Colonic mucosa (tissue), 4 donors: ENCODE results near the gene LYST. TPM values are rescaled to one million over a fixed set of nuclear protein-coding genes. Genes with fewer than 3 reads are reported as not detected.

Experiments
- DNase-seq: peaks from one replicate; pipeline ENCODE4 v3.0.0-alpha.2; 2020
- H3K27ac ChIP-seq: fragments of 200-600 bp; one replicate; pipeline ENCODE4 v1.8.0; 2021
- H3K27me3 ChIP-seq: fragments of 200-600 bp; one replicate; pipeline ENCODE4 v1.8.0; 2021
- H3K36me3 ChIP-seq: fragments of 200-600 bp; one replicate; pipeline ENCODE4 v1.8.0; 2021
- H3K4me1 ChIP-seq: fragments of 200-600 bp; one replicate; pipeline ENCODE4 v1.8.0; 2021; ENCODE audit warnings: mild to moderate bottlenecking
- H3K4me3 ChIP-seq: fragments of 200-600 bp; one replicate; pipeline ENCODE4 v1.8.0; 2021
- H3K9ac ChIP-seq, 2 donors: one replicate each; pipeline ENCODE4 v1.7.0; 2013; ENCODE audit warnings: control low read depth in 2 of 2, low read depth in 2 of 2, low read length in 2 of 2
- H3K9me3 ChIP-seq: fragments of 200-600 bp; one replicate; pipeline ENCODE4 v1.8.0; 2021
- intact Hi-C: fragments of 100-400 bp; cut with DNase I; formaldehyde crosslinking; loops from one replicate; pipeline ENCODE4 v1.14.1; 2022
- total RNA-seq, 2 donors: library from RNA; stranded (reverse); fragmentation: NEBNext Ultra II Directional in 1 of 2; extraction: Animal tissue kit (Norgen Biotek cat#: 25700) in 1 of 2; gene quantifications; one replicate each; pipeline ENCODE4 v1.2.1, GENCODE V29; 2021
- TF ChIP-seq, protein P1 (sequence below): fragments of 200-600 bp; IDR thresholded peaks from one replicate; pipeline ENCODE4 v1.8.0; 2022; ENCODE audit warnings: antibody characterized with exemption, mild to moderate bottlenecking
- donor health status: healthy.
- donor health status: DM: no; HTN: no; CAD: no.
- donor health status: DM: no; HTN: no; CAD: no.

LYST gene
- total RNA-seq, 2 donors from 2014 or later = 13.7 to 20.0 TPM

DNA sequence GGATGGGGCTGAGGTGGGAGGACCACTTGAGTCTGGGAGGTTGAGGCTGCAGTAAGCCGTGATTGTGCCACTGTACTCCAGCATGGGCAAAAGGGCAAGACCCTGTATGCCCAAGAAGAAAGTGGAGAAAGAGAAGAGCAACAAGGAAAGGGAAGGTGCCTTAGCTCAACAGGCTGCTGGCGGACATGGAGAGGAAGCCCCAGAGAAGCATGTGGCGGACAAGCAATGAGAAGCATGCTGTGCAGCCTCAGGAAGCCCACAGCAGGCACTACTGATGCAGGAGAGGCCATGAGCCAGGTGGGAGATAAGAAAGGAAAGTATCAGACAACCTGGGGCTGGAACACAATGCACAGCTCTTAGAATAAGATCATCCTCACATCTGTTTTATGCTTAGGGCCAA lies 184.5 kb downstream of the LYST start:
- no peak overlapping the region for H3K27ac ChIP-seq
- intact Hi-C loops = no loop called here
- H3K4me1 ChIP-seq = no peaks in the 10 kb centered on the region
- no peaks in the 10 kb centered on the region for H3K9me3 ChIP-seq
- H3K4me3 ChIP-seq = no peak overlapping the region
- no peak for DNase-seq
- TF ChIP-seq, protein P1, sequence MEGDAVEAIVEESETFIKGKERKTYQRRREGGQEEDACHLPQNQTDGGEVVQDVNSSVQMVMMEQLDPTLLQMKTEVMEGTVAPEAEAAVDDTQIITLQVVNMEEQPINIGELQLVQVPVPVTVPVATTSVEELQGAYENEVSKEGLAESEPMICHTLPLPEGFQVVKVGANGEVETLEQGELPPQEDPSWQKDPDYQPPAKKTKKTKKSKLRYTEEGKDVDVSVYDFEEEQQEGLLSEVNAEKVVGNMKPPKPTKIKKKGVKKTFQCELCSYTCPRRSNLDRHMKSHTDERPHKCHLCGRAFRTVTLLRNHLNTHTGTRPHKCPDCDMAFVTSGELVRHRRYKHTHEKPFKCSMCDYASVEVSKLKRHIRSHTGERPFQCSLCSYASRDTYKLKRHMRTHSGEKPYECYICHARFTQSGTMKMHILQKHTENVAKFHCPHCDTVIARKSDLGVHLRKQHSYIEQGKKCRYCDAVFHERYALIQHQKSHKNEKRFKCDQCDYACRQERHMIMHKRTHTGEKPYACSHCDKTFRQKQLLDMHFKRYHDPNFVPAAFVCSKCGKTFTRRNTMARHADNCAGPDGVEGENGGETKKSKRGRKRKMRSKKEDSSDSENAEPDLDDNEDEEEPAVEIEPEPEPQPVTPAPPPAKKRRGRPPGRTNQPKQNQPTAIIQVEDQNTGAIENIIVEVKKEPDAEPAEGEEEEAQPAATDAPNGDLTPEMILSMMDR = no peak
- no peaks in the 10 kb centered on the region for H3K27me3 ChIP-seq
- H3K36me3 ChIP-seq = no peaks in the 10 kb centered on the region
- H3K9ac ChIP-seq = no peak overlapping the region

DNA sequence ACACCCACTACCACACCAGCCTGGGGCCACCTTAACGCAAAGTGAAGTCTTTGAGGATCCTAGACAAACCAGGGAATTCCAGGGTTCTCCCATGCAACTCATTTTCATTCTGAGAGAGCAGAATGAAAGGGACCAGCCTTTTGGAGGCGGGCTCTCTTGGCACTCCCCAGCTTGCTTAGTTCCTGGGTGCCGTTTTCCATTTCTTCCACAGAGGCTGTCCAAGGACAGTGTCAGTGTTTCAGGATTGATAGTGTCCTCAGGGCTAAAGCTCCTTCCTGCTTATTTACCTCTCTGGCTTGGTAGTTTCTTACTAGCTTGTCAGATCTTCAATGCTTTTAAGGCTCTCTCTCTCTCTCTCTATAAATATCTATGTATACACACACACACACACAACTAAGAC lies 187.1 kb downstream of the LYST start:
- Histone ChIP-seq H3K4me3 (no peak overlapping the region), H3K27me3 (no peaks in the 10 kb centered on the region), H3K9ac (no peak overlapping the region), H3K9me3 (no peaks in the 10 kb centered on the region), H3K4me1 (no peaks in the 10 kb centered on the region), H3K27ac (no peak overlapping the region), H3K36me3 (peaks cover 5% of the 10 kb centered on the region)
- TF ChIP-seq, protein P1 = no peak
- DNase-seq = no peak
- intact Hi-C loops = no loop called here

DNA sequence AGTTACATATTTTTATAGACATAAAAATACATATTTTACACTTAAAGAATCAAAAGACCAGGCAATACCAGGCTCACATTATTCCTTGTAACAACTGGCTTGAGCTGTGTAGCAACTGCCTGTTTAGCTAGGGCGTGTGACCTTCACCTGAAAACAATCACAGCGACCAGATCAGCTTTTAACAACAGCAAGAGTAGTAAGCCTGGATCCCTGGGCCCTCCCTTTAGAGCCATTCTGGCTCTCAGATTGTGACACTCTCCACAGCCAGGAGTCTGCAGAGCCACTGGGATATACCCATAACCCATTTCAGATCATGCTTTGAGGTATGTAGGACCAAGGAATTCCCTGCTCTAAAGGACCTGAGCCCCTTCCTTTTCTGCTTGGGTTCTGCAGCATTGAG lies 187.7 kb downstream of the LYST start:
- H3K9ac ChIP-seq = no peak overlapping the region
- no peaks in the 10 kb centered on the region for H3K9me3 ChIP-seq
- no peaks in the 10 kb centered on the region for H3K4me1 ChIP-seq
- TF ChIP-seq, protein P1 = no peak
- H3K27me3 ChIP-seq = no peaks in the 10 kb centered on the region
- intact Hi-C loops = no loop called here
- no peak for DNase-seq
- H3K36me3 ChIP-seq = peaks cover 5% of the 10 kb centered on the region
- no peak overlapping the region for H3K4me3 ChIP-seq
- H3K27ac ChIP-seq = no peak overlapping the region

DNA sequence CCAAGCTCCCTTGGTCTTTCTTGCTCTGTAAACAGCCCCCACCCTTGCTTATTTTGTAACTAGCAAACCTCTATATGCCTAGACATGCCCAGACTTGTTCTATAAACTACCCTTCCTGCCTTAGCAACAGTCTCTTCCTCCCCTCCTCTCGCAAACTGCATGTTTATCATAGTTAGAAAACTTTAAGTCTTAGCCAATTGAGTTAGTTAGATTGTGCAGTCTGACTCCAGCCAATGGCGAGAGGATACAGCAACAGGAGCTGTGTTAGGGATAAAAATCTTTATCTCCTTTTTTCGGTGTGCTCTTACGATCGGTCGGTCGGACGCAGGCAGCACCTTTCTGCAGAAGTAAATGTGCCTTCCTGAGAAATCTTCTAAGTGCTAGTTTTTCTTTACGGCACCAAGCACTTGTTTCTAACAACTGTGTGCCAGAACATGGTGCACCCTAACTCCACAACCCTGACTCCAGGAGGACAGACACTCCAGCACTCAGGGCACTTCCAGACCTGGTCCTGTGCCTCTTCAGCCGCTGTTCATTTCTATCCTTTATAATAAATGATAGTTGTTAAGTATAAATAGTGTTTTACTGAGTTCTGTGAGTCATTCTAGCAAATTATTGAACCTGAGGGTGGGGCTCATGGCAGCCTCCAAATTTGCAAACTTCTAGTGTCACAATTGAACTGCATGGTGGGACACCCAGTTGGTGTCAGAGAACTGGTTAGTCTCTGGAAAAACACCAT lies 191.4 kb downstream of the LYST start:
- Histone ChIP-seq H3K4me3 (no peak overlapping the region), H3K9me3 (no peaks in the 10 kb centered on the region), H3K9ac (no peak overlapping the region), H3K36me3 (peaks cover 5% of the 10 kb centered on the region), H3K4me1 (no peaks in the 10 kb centered on the region), H3K27me3 (no peaks in the 10 kb centered on the region), H3K27ac (no peak overlapping the region)
- TF ChIP-seq, protein P1 = no peak
- no peak for DNase-seq
- intact Hi-C loops = no loop called here

DNA sequence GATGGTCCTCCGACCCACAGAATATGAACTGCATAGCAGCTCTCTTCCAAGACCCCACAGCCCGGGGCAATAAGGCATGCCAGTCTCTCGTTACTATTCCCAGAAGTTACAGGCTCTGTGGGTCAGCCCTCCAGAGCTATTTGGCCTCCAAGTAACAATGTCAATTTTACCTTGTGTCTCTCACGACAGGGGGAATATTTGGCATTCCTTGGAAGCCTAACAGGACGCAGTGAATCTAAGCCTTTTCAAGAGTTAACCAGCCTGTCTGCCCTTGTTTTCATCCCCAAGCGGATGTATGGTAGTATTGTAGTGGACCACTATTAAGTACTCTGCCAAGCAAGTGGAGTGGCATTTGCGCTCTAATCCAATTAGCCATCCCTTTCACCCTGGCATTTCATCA lies 192.7 kb downstream of the LYST start:
- Histone ChIP-seq H3K36me3 (peaks cover 5% of the 10 kb centered on the region), H3K9ac (no peak overlapping the region), H3K27me3 (no peaks in the 10 kb centered on the region), H3K4me1 (no peaks in the 10 kb centered on the region), H3K4me3 (no peak overlapping the region), H3K27ac (no peak overlapping the region), H3K9me3 (no peaks in the 10 kb centered on the region)
- TF ChIP-seq, protein P1 = no peak
- intact Hi-C loops = no loop called here
- no peak for DNase-seq
